ENCODE data around the gene PPM1N. TPM values are rescaled to one million over a fixed set of nuclear protein-coding genes. Genes with fewer than 3 reads are reported as not detected.

PPM1N gene
- total and polyA plus RNA-seq, 2 of the 13 experiments (the other 11 are each of a cell fraction or from before 2014, with no cell fraction given), result 0.31 to 1.8 TPM

DNA sequence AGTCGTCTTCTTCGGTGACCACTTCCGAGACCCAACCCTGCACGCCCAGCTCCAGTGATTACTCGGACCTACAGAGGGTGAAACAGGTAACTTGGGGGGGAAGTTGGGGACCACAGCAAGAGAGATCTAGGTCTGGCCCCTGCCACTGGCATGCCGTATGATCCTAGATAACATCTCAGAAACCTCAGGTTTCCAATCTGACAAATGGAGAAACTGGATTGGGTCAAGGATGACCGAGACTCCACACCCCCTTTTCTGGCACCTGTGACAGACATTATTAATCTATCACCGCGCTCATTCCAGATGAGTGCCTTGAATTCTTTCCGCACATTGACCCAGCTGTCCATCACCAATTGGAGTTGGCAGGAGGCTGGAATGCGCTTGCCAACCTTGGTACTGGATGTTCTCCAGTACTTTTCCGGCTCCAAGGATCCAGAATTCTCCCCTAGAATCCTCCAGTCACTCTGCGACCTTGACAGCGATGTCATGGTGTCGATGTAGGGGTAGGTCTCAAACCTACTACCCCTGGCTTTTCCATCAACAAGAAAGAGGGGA is 26.4 kb downstream of the PPM1N start:
- H3K4me1 ChIP-seq (ENCODE audit: insufficient read depth, low read length), result no peaks in the 10 kb centered on the region
- ChIA-PET CTCF (ENCODE audit: low intra/inter-chr PET ratio, low total read pairs) (no interaction called here), POLR2A (interaction anchor here (0.6 kb wide), 1 partner anchor 216 kb away, joined by 3 read pairs; no protein-coding TSS in a partner anchor)
- intact Hi-C loops (cut with micrococcal nuclease; ENCODE audit: unreplicated experiment) (loop anchor here (5.0 kb wide), 1 partner anchor 33 kb away; no protein-coding TSS in a partner anchor), in situ Hi-C loops (cut with HindIII; ENCODE audit: extremely low pct_ligation_motif_present, low pct_unique_long_range_greater_than_20kb) (loop anchor here (5.0 kb wide), 1 partner anchor 33 kb away; no protein-coding TSS in a partner anchor)
- H3K27ac ChIP-seq (ENCODE audit: extremely low read length, insufficient read depth, low read length), result no peak overlapping the region
- H3K27me3 ChIP-seq (ENCODE audit: control insufficient read depth in 1 of 2, insufficient read depth in 2 of 2, low read length in 2 of 2), result no peaks in the 10 kb centered on the region
- no peak overlapping the region for H3K4me3 ChIP-seq (replicated peaks in 1 of 3; ENCODE audit: insufficient read depth in 1 of 3, low read depth in 2 of 3, low read length in 3 of 3)
- H3K79me2 ChIP-seq (ENCODE audit: insufficient read depth, low read length), result no peaks in the 10 kb centered on the region
- no peak for DNase-seq (ENCODE audit: low spot score)
- no peak overlapping the region for H3K4me2 ChIP-seq (ENCODE audit: low read depth, low read length)
- no peak for ATAC-seq
- no peak overlapping the region for H3K9ac ChIP-seq (ENCODE audit: insufficient read depth, low read depth, low read length)
- peaks cover 28 to 54% of the 10 kb centered on the region in 2 experiments for H3K36me3 ChIP-seq (replicated peaks in 1 of 2; ENCODE audit: control insufficient read depth in 1 of 2, insufficient read depth in 2 of 2, low read length in 2 of 2)
- FAIRE-seq, result no peak
- WGBS (ENCODE audit: low lambda C conversion rate), result 97% methylated on average over 15 of the region's 15 CpGs
- H2AFZ ChIP-seq (ENCODE audit: low read length), result no peak overlapping the region
- no peaks in the 10 kb centered on the region for H3K9me3 ChIP-seq (ENCODE audit: low read length)
- no peak for TF ChIP-seq BORCS8-MEF2B (CRISPR knock-in tag; IDR thresholded peaks at IDR 0.05)
- no peak for TF ChIP-seq ZNF572 (CRISPR knock-in tag; IDR thresholded peaks at IDR 0.05)
- TF ChIP-seq HOXA3 (CRISPR knock-in tag; IDR thresholded peaks at IDR 0.05), result no peak
- no peak for TF ChIP-seq SETDB1 (CRISPR knock-in tag; IDR thresholded peaks at IDR 0.05; ENCODE audit: borderline replicate concordance)
- no peak for TF ChIP-seq ZNF709 (CRISPR knock-in tag; IDR thresholded peaks at IDR 0.05)
- TF ChIP-seq, protein P1, sequence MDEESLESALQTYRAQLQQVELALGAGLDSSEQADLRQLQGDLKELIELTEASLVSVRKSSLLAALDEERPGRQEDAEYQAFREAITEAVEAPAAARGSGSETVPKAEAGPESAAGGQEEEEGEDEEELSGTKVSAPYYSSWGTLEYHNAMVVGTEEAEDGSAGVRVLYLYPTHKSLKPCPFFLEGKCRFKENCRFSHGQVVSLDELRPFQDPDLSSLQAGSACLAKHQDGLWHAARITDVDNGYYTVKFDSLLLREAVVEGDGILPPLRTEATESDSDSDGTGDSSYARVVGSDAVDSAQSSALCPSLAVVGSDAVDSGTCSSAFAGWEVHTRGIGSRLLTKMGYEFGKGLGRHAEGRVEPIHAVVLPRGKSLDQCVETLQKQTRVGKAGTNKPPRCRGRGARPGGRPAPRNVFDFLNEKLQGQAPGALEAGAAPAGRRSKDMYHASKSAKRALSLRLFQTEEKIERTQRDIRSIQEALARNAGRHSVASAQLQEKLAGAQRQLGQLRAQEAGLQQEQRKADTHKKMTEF (CRISPR knock-in tag; IDR thresholded peaks at IDR 0.05), result no peak
- TF ChIP-seq ATM (IDR thresholded peaks at IDR 0.05; ENCODE audit: borderline replicate concordance), result no peak
- H4K20me1 ChIP-seq (ENCODE audit: insufficient read depth, low read length), result peaks cover 4% of the 10 kb centered on the region; the same call in 1 of the 2 replicates
- BruUV-seq (replicated peaks), result no TSS peak

DNA sequence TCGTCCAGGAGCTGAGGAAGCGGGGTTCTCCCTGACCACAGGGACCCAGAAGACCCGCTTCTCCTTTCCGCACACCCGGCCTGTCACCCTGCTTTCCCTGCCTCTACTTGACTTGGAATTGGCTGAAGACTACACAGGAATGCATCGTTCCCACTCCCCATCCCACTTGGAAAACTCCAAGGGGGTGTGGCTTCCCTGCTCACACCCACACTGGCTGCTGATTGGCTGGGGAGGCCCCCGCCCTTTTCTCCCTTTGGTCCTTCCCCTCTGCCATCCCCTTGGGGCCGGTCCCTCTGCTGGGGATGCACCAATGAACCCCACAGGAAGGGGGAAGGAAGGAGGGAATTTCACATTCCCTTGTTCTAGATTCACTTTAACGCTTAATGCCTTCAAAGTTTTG is 27.9 kb downstream of the PPM1N start:
- intact Hi-C loops (cut with micrococcal nuclease; ENCODE audit: unreplicated experiment) (no loop called here), in situ Hi-C loops (cut with HindIII; ENCODE audit: extremely low pct_ligation_motif_present, low pct_unique_long_range_greater_than_20kb) (no loop called here)
- no peak overlapping the region for H3K9ac ChIP-seq (ENCODE audit: insufficient read depth, low read depth, low read length)
- H3K27ac ChIP-seq (ENCODE audit: extremely low read length, insufficient read depth, low read length), result no peak overlapping the region
- no peaks in the 10 kb centered on the region for H3K4me1 ChIP-seq (ENCODE audit: insufficient read depth, low read length)
- H3K27me3 ChIP-seq (ENCODE audit: control insufficient read depth in 1 of 2, insufficient read depth in 2 of 2, low read length in 2 of 2), result no peaks in the 10 kb centered on the region
- H3K36me3 ChIP-seq (replicated peaks in 1 of 2; ENCODE audit: control insufficient read depth in 1 of 2, insufficient read depth in 2 of 2, low read length in 2 of 2), result peaks cover 22 to 41% of the 10 kb centered on the region in 2 experiments
- no peak overlapping the region for H3K4me2 ChIP-seq (ENCODE audit: low read depth, low read length)
- 85% methylated on average over 9 of the region's 9 CpGs for WGBS (ENCODE audit: low lambda C conversion rate)
- ChIA-PET POLR2A (no interaction called here), CTCF (ENCODE audit: low intra/inter-chr PET ratio, low total read pairs) (no interaction called here)
- ATAC-seq (peak; percentile 76), FAIRE-seq (no peak), DNase-seq (ENCODE audit: low spot score) (peak; percentile 78)
- no peak overlapping the region for H2AFZ ChIP-seq (ENCODE audit: low read length)
- TSS peak; percentile 41 for BruUV-seq (replicated peaks)
- peaks cover 4% of the 10 kb centered on the region; the same call in 1 of the 2 replicates for H4K20me1 ChIP-seq (ENCODE audit: insufficient read depth, low read length)
- H3K4me3 ChIP-seq (replicated peaks in 1 of 3; ENCODE audit: insufficient read depth in 1 of 3, low read depth in 2 of 3, low read length in 3 of 3), result no peak overlapping the region
- peaks cover under 1% of the 10 kb centered on the region; the same call in 1 of the 2 replicates for H3K9me3 ChIP-seq (ENCODE audit: low read length)
- no peaks in the 10 kb centered on the region for H3K79me2 ChIP-seq (ENCODE audit: insufficient read depth, low read length)
- no peak for TF ChIP-seq ELF4 (CRISPR knock-in tag; IDR thresholded peaks at IDR 0.05; ENCODE audit: borderline replicate concordance)
- TF ChIP-seq SP1 (IDR thresholded peaks at IDR 0.05), result no peak
- peak; percentile 84 for TF ChIP-seq SP1 (CRISPR knock-in tag; IDR thresholded peaks at IDR 0.05)
- no peak for TF ChIP-seq ZNF780A (CRISPR knock-in tag; IDR thresholded peaks at IDR 0.05)
- TF ChIP-seq MTA3 (CRISPR knock-in tag; IDR thresholded peaks at IDR 0.05), result no peak
- TF ChIP-seq THAP11 (CRISPR knock-in tag; IDR thresholded peaks at IDR 0.05), result peak; percentile 62
- peak; percentile 93 for TF ChIP-seq NFYB (CRISPR knock-in tag; IDR thresholded peaks at IDR 0.05)
- TF ChIP-seq ZNF839 (CRISPR knock-in tag; IDR thresholded peaks at IDR 0.05; ENCODE audit: borderline replicate concordance), result no peak
- TF ChIP-seq SP2 (CRISPR knock-in tag; IDR thresholded peaks at IDR 0.05), result peak; percentile 64
- no peak for TF ChIP-seq KMT2A (CRISPR knock-in tag; IDR thresholded peaks at IDR 0.05)
- no peak for TF ChIP-seq MYC (CRISPR knock-in tag; IDR thresholded peaks at IDR 0.05; ENCODE audit: borderline replicate concordance)
